H7 (cell line): ENCODE data around the gene POLR1C. TPM values are rescaled to one million over a fixed set of nuclear protein-coding genes. Genes with fewer than 3 reads are reported as not detected.
"Not testable (repeated sequence)": the region's sequence is repeated elsewhere in the genome, so short reads cannot be mapped to it uniquely, and the experiment has no call there.

Experiments
- DNase-seq: peaks from one replicate; pipeline ENCODE4 v3.0.0; 2012
- H3K27me3 ChIP-seq: 2 replicates; pipeline ENCODE4 v1.6.0; 2011; ENCODE audit warnings: mild to moderate bottlenecking, low read length; ENCODE audit not compliant: control insufficient read depth, insufficient read depth
- H3K36me3 ChIP-seq: replicated peaks from 2 replicates; pipeline ENCODE4 v1.5.1; 2011; ENCODE audit warnings: low read length; ENCODE audit not compliant: control insufficient read depth, insufficient read depth
- H3K4me3 ChIP-seq: 2 replicates; pipeline ENCODE4 v1.5.1; 2011; ENCODE audit warnings: low read depth, mild to moderate bottlenecking, control low read depth, low read length, moderate library complexity; ENCODE audit not compliant: insufficient read depth
- total RNA-seq: library from RNA; depleted of rRNA; stranded (reverse); fragments of >200 nt; shearing (Covaris generic); gene quantifications from 2 replicates; pipeline ENCODE4 v1.2.3, GENCODE V29; 2014; rRNA removed

Gene POLR1C, protein sequence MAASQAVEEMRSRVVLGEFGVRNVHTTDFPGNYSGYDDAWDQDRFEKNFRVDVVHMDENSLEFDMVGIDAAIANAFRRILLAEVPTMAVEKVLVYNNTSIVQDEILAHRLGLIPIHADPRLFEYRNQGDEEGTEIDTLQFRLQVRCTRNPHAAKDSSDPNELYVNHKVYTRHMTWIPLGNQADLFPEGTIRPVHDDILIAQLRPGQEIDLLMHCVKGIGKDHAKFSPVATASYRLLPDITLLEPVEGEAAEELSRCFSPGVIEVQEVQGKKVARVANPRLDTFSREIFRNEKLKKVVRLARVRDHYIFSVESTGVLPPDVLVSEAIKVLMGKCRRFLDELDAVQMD
- 40.3 and 40.8 TPM in 2 replicates for total RNA-seq

DNA sequence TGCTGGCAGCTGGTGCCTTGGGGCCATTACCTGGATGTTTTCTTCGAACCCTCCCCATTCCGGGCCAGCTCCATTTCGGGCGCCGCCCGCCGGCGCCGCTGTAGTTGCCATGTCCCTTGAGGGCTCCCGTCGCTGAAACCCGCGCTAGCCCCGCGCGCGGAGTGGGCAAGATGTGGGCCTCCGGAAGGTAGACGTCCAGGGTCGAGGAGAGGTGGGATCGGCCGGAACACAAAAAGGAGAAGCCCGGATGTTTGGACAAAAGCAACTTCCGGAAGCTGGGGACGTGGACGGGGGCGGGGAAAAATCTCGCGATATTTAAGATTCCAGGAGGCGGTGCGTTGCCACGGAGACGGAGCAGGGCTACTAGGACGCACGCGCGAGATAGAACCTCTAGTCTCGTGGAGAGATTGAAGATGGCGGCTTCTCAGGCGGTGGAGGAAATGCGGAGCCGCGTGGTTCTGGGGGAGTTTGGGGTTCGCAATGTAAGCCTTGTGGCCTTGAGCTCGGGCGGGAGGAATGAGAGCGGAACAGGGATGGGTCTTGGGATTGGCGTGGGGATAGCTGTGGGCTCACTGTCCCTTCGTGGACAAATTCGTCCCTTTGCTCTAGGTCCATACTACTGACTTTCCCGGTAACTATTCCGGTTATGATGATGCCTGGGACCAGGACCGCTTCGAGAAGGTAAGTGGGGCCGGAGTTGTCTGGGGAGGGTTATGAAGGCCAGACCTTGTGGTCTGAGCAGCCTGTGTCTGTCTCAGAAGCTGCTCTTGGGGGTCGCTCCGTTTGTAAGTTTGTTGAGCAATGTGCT is at the start of gene POLR1C, which contains the start of gene YIPF3:
Gene POLR1C, plus strand, starts transcription at position 393 of the 808 bp plus-strand sequence. Its CDS starts 21 bp downstream, at position 414.
Gene YIPF3, minus strand, starts transcription at position 230 of the 808 bp plus-strand sequence. Its CDS starts 119 bp downstream, at position 111.
- H3K4me3 ChIP-seq: peak within 1 kb of the TSS; percentile 69
- H3K27me3 ChIP-seq: no peaks in the 10 kb centered on the region
- DNase-seq: peak; percentile 98
- H3K36me3 ChIP-seq: peaks cover 45% of the 10 kb centered on the region

DNA sequence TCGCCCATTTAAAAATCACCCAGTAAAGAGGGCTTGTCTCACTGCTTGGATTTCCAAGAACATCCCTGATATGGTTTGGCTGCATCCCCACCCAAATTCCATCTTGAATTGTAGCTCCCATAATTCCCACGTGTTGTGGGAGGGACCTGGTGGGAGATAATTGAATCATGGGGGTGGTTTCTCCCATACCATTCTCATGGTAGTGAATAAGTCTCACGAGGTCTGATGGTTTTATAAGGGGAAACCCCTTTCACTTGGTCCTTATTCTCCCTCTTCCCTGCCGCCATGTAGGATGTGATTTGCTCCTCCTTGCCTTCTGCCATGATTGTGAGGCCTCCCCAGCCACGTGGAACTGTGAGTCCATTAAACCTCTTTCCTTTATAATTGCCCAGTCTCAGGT is 49.6 kb upstream of the POLR1C start:
- not testable (repeated sequence) for DNase-seq, H3K27me3 ChIP-seq, H3K36me3 ChIP-seq, H3K4me3 ChIP-seq

DNA sequence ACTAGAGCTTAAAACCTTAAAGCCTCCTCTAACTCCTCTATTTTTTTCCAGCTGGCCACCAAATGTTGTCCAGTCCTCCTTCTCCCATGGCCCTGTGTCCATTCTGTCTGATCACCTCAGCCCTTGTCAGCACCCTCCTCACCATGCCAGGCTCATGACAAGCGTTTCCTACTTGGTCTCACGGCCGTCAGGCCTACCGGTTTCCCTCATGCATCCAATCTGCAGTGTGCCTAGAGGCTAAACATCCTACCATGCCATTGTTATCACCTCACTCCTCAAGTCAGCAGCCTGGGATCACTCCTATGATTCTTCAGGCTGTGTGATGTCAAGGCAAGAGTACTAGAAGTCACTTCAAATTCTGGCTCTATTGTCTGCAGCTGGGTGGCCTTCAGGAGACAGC is 49.1 kb upstream of the POLR1C start:
- H3K27me3 ChIP-seq: no peaks in the 10 kb centered on the region
- no peak for DNase-seq
- no peaks in the 10 kb centered on the region for H3K36me3 ChIP-seq
- H3K4me3 ChIP-seq: no peak overlapping the region

DNA sequence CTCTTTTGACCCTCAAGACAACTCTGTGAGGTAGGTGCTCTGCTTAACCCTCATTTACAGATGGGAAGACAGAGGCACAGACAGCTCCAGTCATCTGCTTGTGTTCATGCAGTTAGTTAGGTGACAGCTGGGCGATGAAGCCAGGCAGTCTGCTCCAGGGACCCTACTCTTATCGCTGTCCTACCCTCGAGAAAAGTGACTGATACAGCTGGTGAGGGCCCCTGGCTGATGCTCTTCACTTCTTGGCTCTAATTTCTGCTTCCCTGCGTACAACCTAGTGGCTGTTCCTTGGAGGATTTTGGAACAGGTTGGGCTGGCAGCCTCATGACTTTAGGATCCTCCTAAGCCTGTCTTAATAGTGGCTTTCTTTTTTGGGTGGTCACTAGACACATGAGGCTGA is 48.6 kb upstream of the POLR1C start:
- Histone ChIP-seq H3K27me3 (no peaks in the 10 kb centered on the region), H3K36me3 (no peaks in the 10 kb centered on the region), H3K4me3 (no peak overlapping the region)
- DNase-seq: no peak

DNA sequence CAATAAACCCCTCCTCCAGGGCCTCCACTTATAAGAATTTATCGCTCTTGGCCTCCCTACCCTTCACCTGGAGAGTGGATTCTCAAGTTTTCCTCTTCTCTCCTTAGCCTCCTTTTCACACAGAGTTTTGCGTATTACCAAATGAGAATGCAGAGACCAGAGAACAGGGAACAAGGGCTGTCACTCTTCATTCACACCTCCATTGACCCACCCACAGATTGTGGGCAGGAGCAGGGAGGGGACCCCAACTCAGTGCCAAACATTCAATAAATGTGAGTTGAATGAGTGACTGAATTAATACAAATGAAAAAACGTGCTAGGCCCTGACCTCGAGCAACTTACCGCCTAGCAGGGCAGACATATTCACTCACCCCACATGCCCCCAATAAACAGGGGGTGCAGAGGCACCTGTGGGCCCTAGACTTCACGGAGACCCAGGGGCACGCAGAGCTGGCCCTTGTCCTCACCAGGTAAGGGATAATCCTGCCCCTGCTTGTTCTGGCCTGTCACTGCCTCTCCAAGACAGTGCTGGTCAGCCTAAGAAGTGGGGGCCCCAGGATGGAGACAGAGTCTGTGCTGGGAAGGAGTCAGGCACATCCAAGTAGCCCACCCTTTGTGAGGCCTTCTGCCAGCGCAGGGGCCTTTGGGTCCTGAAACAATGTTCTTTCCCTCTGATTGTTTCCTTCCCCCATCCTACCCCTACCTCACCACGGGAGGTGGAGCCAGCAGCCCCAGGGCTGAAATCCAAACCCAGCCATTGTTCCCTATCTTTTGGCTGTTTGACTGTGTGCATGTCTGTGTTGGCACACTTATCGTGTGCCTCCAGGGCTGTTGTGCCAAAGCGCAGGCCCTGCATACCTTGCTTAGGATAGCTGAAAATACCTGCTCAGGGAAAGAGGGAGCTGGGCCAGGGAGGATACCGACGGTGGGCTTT is 47.9 kb upstream of the POLR1C start:
- Histone ChIP-seq H3K27me3 (no peaks in the 10 kb centered on the region), H3K36me3 (no peaks in the 10 kb centered on the region), H3K4me3 (no peak overlapping the region)
- DNase-seq: no peak

DNA sequence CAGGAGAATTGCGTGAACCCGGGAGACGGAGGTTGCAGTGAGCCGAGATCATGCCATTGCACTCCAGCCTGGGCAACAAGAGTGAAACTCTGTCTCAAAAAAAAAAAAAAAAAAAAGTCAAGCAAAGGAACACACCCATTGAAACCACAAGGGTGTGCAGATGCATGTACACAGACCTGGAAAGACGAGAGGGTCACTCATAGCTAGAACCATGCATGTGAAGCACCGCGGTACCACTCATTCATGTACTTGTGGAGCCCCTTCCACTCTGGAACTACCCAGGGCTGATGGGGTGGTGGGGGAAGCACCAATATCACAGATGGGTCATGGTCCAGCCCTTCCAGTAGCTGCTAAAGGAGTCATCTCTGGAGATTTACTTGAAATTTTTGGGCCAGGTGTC is 46.9 kb upstream of the POLR1C start:
- Histone ChIP-seq H3K27me3 (no peaks in the 10 kb centered on the region), H3K36me3 (no peaks in the 10 kb centered on the region), H3K4me3 (no peak overlapping the region)
- no peak for DNase-seq

DNA sequence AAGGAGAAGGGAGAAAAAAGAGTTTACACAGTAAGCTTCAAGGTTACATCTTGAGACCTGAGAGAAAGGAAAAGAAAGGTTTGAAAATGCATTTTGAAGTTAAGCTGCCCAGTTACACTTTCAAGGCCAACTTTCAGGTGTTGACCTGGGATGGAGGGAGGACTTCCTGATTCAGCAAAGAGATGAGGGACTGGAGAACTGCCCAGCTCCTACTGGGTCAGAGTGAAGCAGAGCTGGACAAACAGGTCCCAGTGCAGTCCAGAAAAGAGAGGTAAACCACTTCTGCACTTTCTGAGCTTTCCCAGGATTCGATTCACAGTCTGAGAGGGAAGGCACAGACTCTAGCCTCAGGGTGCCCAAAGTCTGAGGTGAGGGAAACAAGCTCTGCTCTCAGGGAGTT is 45.5 kb upstream of the POLR1C start:
- no peak for DNase-seq
- H3K36me3 ChIP-seq: no peaks in the 10 kb centered on the region
- no peak overlapping the region for H3K4me3 ChIP-seq
- no peaks in the 10 kb centered on the region for H3K27me3 ChIP-seq

DNA sequence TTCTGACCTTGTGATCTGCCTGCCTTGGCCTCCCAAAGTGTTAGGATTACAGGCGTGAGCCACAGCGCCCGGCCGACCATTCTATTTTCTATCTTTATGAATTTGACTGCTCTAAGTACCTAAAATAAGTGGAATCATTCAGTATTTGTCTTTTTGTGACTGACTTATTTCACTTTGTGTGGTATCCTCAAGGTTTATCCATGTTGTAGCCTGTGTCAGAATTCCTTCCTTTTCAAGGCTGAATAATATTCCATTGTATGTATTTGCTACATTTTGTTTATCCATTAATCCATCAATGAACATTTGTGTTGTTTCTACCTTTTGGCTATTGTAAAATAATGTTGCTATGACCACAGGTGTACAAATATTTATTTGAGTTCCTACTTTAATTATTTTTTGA is 44.4 kb upstream of the POLR1C start:
- Histone ChIP-seq H3K4me3 (no peak overlapping the region), H3K36me3 (no peaks in the 10 kb centered on the region)
- DNase-seq: no peak

DNA sequence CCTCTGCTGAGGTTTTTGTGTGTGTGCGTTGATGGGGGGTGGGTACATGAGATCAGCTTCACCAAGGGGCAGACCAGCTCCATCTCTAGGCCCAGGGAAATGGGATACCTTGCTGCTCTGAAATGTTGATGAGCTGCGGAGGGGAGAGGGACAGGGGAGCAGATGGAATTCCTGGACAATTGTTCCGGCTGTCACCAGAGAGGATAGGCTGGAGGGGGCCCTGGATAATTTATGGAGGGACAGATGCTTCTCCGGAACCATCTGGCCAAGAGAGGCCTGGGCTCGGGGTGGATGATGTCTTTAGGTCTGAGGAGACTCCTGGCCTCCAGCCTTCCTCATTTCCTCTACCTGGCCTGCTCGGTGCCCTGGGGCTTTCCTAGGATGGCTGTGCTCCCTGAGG is 41.4 kb upstream of the POLR1C start:
- no peak for DNase-seq
- H3K27me3 ChIP-seq: no peaks in the 10 kb centered on the region
- 0 out of 2 replicates have a peak, but pooled peaks cover 1% of the 10 kb centered on the region for H3K36me3 ChIP-seq

More for the DNA sequence above, 44.4 kb upstream of the POLR1C start:
- H3K27me3 ChIP-seq: no peaks in the 10 kb centered on the region

DNA sequence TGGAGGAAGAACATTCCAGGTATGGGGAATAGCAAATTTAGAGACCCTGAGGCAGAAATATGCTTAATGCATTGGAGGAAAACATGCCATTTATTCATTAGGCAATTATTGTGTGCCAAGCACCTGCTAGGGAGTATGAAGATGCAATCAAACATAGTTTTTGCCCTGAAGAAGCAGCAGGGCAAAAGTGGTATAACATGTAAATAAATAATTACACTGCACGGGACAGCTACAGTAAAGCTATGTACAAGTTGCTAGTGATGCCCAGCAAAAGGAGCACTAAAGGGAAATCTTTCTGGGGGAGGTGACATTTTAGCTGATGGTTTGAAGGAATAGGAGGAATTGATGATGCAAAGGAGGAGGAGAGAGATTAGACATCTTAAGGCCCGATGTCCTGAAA is 40.1 kb upstream of the POLR1C start:
- H3K27me3 ChIP-seq: no peaks in the 10 kb centered on the region
- DNase-seq: no peak
- H3K4me3 ChIP-seq: peak overlapping the region; percentile 36
- H3K36me3 ChIP-seq: 0 out of 2 replicates have a peak, but pooled peaks cover 1% of the 10 kb centered on the region

More for the DNA sequence above, 41.4 kb upstream of the POLR1C start:
- H3K4me3 ChIP-seq: no peak overlapping the region

DNA sequence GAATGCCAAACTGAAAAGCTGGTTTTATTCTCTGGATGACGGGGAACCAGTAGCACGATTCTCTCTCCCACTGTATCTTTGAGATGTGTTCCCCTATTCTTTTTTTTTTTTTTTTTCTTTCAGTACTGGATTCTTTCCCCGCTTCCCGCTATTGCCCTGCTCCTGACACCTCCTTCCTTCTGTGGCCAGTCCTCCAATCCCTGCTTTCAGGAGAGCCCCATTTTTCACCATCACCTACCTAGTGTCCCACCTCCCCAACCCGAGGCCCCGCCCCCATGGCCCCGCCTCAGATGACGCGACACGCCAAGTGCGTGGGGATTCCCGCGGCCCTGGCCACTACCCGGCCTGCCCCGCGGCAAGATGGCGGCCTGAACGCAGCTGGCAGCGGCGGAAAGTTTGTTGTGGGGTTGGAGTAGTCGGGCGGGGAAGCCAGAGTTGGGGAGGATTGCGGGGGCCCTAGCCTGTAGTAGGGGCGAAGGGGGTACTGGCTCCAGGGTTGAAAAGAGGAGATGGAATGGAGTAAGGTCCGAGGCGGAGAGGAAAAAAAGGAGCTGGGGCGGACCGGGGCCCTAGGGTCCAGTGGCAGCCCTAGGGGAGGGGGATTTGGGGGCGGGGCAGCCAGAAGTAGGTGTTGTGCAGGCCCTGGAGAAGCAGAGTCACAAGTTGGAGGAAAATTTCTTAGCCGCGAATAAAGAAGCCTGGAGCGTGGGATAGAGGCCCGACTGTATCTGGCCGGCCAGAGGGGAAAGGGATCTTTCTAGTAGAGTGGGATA is 39.5 kb upstream of the POLR1C start, which contains the start of gene TJAP1:
Gene TJAP1, plus strand, starts transcription at position 336 of the 773 bp plus-strand sequence. CDS start 21,432 bp downstream, outside the sequence.
- H3K36me3 ChIP-seq: 0 out of 2 replicates have a peak, but pooled peaks cover 1% of the 10 kb centered on the region

DNA sequence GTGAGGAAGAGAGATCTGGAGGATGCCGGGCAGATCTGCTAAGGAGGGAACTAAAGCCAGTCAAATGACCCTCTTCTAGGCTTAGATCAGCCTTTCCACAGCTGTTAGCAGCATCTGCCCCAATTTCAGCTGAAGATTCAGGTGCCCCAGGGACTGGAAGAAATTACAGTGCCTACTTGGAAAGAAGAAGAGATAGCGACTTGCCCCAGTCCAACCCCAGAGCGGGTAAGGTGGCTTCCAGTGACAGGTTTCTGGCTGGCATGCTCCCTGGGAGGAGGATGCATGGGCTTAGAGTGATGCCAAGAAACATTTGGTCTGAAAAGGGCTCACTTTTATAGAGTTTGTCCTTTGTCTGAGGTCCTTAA is 38.9 kb upstream of the POLR1C start:
- 0 out of 2 replicates have a peak, but pooled peaks cover 1% of the 10 kb centered on the region for H3K36me3 ChIP-seq
- peak overlapping the region; percentile 49 for H3K4me3 ChIP-seq
- no peaks in the 10 kb centered on the region for H3K27me3 ChIP-seq
- no peak for DNase-seq

More for the DNA sequence above, 39.5 kb upstream of the POLR1C start, which contains the start of gene TJAP1:
- peak; percentile 97 for DNase-seq
- Histone ChIP-seq H3K4me3 (peak within 1 kb of the TSS; percentile 49), H3K27me3 (no peaks in the 10 kb centered on the region)

DNA sequence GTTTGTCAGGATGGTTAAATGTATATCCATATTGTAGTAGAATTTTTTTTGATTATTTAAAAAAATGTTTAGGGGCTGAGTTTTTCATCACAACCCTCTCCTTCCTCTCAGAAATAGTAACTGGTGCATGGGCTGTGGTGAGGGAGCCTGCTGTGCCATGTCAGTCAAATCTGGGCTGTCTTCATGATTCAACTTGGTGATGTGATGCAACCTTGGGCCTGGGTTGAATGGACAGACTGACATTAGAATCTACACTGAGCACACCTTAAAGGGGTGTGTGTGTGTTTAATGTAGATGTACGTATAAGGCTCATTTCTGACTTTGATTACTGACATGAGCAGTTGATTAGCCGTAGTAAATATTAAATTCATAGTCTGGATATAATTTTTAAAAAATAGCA is 35.8 kb upstream of the POLR1C start:
- H3K36me3 ChIP-seq: peaks cover 1% of the 10 kb centered on the region; the same call in 1 of the 2 replicates
- no peaks in the 10 kb centered on the region for H3K27me3 ChIP-seq
- no peak overlapping the region for H3K4me3 ChIP-seq
- no peak for DNase-seq
